ENCODE data around the gene CHMP6. TPM values are rescaled to one million over a fixed set of nuclear protein-coding genes. Genes with fewer than 3 reads are reported as not detected.

The CHMP6 gene
- total RNA-seq, 2 donors from 2014 or later: 10.4 to 32.3 TPM

GRCh38 chr17:80948976-80949450 is 42.6 kb upstream of the CHMP6 start:
- H3K9me3 ChIP-seq: no peaks in the 10 kb centered on the region
- H3K36me3 ChIP-seq (replicated peaks in 1 of 2; ENCODE audit: insufficient read depth in 1 of 2, low read depth in 2 of 2): peaks cover 0 to 8% of the 10 kb centered on the region in 2 donors
- ATAC-seq (no peak), DNase-seq (peak in 1 of 4 donors; percentile 5)
- 86 to 88% methylated on average over 9 of the region's 16 CpGs for WGBS, 2 donors
- H3K4me3 ChIP-seq: no peak overlapping the region
- no peaks in the 10 kb centered on the region for H3K4me1 ChIP-seq
- H3K27me3 ChIP-seq: no peaks in the 10 kb centered on the region
- TF ChIP-seq CTCF (IDR thresholded peaks at IDR 0.05): no peak
- TF ChIP-seq POLR2A (IDR thresholded peaks at IDR 0.05): no peak
- H3K27ac ChIP-seq: no peak overlapping the region
- intact Hi-C loops (cut with DNase I): no loop called here

GRCh38 chr17:80949451-80950421 is 41.9 kb upstream of the CHMP6 start:
- Histone ChIP-seq H3K27ac (no peak overlapping the region), H3K27me3 (no peaks in the 10 kb centered on the region), H3K4me1 (no peaks in the 10 kb centered on the region), H3K4me3 (no peak overlapping the region), H3K36me3 (replicated peaks in 1 of 2; ENCODE audit: insufficient read depth in 1 of 2, low read depth in 2 of 2) (peaks cover 0 to 8% of the 10 kb centered on the region in 2 donors), H3K9me3 (no peaks in the 10 kb centered on the region)
- TF ChIP-seq CTCF (IDR thresholded peaks at IDR 0.05) (no peak), POLR2A (IDR thresholded peaks at IDR 0.05) (no peak)
- intact Hi-C loops (cut with DNase I): no loop called here
- ATAC-seq: no peak
- WGBS, 2 donors: 88 to 92% methylated on average over 24 to 44 of the region's 44 CpGs
- peak in 1 of 4 donors; percentile 4 for DNase-seq

GRCh38 chr17:80950466-80951120 is 41.0 kb upstream of the CHMP6 start:
- no peaks in the 10 kb centered on the region for H3K9me3 ChIP-seq
- DNase-seq: peak in 1 of 4 donors; percentile 2
- intact Hi-C loops (cut with DNase I): no loop called here
- peaks cover 0 to 8% of the 10 kb centered on the region in 2 donors for H3K36me3 ChIP-seq (replicated peaks in 1 of 2; ENCODE audit: insufficient read depth in 1 of 2, low read depth in 2 of 2)
- H3K4me3 ChIP-seq: no peak overlapping the region
- TF ChIP-seq CTCF (IDR thresholded peaks at IDR 0.05) (no peak), POLR2A (IDR thresholded peaks at IDR 0.05) (no peak)
- H3K27ac ChIP-seq: no peak overlapping the region
- no peak for ATAC-seq
- 89 to 90% methylated on average over 12 to 17 of the region's 17 CpGs for WGBS, 2 donors
- H3K4me1 ChIP-seq: no peaks in the 10 kb centered on the region
- no peaks in the 10 kb centered on the region for H3K27me3 ChIP-seq

GRCh38 chr17:80951121-80952090 is 40.2 kb upstream of the CHMP6 start:
- ATAC-seq (no peak), DNase-seq (no peak)
- Histone ChIP-seq H3K4me1 (no peaks in the 10 kb centered on the region), H3K27ac (no peak overlapping the region), H3K36me3 (replicated peaks in 1 of 2; ENCODE audit: insufficient read depth in 1 of 2, low read depth in 2 of 2) (peaks cover 0 to 5% of the 10 kb centered on the region in 2 donors), H3K4me3 (no peak overlapping the region), H3K27me3 (no peaks in the 10 kb centered on the region), H3K9me3 (no peaks in the 10 kb centered on the region)
- intact Hi-C loops (cut with DNase I): no loop called here
- TF ChIP-seq POLR2A (IDR thresholded peaks at IDR 0.05) (no peak), CTCF (IDR thresholded peaks at IDR 0.05) (no peak)
- whole genome bisulfite sequencing, 2 donors: 88 to 92% methylated on average over 13 to 38 of the region's 38 CpGs
